ENCODE measurements around the gene IL25. TPM values are rescaled to one million over a fixed set of nuclear protein-coding genes. Genes with fewer than 3 reads are reported as not detected.
"Not testable (repeated sequence)": the region's sequence is repeated elsewhere in the genome, so short reads cannot be mapped to it uniquely, and the experiment has no call there.

The IL25 gene
- total RNA-seq, 1 experiment from 2014 or later: not detected

DNA sequence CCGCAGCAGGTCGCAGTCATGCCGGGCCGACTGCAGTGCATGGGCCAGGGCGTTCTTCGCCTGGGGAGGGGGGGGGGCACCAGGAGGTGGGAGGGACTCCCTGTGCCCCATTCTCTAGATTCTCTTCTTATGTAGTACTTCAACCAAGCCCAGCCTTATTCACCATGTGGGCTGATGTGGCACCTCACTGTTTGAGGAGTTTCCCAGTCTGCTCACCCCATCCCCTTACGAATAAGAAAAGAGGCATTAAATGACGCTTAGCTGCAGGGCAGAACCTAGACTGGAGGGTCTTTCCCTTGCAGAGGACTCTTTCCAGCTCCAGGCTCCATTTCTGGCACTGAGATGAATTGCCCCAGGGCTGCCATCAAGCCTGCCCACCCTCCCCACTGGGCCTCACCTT lies 16.4 kb downstream of the IL25 start:
- DNase-seq (ENCODE audit: low read depth): no peak

DNA sequence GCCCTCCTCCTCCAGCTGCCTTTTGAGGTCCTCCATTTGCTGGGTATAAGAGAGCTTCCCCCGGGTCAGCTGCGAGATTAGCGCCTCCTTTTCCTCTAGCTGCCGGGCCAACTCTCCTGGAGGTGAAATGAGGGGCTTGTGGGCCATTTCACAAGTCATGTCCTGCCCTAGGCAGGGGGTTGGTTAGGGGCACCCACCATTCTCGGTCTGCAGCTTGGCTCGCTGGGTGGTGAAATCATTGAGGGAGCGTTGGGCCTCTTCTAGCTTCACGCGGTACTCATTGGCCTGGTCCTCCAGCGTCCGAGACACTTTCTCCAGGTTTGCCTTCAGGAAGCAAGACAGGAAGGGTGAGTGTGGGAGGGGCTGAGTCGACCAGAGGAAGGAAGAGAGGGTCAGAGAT lies 16.8 kb downstream of the IL25 start:
- DNase-seq (ENCODE audit: low read depth): no peak

DNA sequence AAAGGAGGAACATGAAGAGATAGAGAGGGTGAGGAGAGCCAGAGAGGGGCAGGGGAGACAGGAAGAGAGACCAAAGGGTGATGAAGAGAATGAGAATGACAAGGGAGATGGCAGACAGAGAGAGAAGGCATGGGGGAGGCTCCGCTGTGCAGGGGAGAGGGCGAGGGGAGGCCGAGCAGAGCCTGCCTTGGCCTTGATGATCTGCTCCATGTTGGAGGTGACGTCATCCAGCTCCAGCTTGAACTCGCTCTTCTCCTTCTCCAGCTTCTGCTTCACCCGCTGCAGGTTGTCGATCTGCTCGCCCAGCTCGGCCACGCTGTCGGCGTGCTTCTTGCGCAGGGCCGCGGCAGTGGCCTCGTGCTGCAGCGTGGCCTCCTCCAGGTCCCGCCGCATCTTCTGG lies 17.3 kb downstream of the IL25 start:
- not testable (repeated sequence) for DNase-seq (ENCODE audit: low read depth)

DNA sequence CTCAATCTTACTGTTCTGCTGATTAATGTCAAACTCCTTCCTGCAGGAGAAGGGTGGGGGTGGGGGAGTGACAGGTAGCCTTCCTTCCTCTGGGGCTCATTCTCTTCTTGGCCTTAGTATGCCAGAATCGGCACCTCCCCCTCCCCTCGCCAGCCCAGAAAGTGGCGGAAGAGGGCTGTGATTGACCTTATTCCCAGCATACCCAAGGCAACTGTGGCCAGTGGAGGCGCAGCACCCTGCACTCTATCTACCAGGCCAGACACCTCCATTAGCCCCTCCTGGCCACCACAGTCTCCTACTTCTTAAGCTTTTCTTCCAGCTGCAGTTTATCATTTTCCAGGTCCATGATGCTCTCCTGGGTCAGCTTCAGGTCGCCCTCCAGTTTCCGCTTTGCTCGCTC lies 20.0 kb downstream of the IL25 start:
- DNase-seq (ENCODE audit: low read depth): no peak

DNA sequence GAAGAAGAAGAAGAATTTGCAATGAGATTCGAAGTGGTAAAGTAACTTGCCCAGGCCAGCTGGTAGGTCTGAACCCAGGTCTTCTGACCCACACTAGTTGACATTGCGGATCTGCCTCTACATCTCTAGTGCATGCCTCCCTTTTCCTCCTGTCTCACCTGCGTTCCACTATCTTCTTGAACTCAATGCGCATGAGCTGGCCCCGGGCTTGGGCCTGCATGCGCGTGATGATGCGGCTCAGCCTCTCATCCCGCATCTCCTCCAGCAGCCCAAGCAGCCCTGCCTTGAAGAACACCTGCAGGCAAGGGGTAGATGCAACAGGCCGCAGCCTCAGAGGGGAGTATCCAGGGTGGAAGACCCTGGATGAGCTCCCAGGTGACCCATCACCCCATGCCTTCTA lies 23.5 kb downstream of the IL25 start:
- no peak for DNase-seq (ENCODE audit: low read depth)

DNA sequence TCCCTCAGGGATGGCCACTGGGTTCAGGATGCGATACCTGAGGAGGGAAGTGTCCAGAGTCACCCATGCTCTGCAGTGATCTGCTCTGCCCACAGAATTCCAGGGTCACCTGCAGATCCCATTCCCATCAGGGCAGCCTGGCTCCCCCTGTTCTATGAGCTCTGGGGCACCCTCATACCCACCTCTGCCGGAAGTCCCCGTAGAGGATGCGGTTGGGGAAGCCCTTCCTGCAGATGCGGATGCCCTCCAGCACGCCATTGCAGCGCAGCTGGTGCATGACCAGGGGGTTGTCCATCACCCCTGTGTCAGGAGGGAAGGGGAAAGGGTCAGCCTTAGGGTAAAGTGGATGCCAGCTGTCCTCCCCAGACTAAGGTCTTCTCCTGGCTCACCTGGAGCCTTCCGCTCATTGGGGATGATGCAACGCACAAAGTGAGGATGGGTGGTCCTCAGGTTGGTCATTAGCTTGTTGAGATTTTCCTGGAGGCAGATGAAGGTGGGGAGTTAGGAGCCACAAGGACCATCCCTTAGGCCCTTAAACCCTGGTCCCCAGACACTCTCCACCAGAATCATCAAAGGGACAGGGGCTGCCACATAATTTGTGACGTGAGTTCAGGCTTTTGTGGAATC lies 24.3 kb downstream of the IL25 start:
- DNase-seq (ENCODE audit: low read depth): no peak

DNA sequence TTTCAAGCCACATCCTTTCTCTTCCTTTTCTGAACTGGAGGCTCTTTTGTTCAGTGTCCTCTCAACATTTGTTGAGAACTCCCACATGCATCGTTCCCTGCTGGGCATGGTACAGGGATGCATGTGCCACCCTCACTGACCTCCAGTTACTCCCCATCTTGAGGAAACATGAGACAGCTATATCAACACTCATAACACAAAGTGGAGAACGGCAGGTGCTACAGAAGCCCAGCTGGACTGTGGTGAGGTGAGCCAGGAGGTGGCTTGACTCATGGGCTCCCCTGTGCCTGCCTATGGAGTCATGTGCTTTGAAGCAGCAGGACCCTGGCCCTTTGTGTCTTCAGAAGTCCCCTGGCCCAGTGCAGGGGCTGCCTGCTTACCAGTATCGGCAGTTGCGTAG lies 25.7 kb downstream of the IL25 start:
- DNase-seq (ENCODE audit: low read depth): no peak

DNA sequence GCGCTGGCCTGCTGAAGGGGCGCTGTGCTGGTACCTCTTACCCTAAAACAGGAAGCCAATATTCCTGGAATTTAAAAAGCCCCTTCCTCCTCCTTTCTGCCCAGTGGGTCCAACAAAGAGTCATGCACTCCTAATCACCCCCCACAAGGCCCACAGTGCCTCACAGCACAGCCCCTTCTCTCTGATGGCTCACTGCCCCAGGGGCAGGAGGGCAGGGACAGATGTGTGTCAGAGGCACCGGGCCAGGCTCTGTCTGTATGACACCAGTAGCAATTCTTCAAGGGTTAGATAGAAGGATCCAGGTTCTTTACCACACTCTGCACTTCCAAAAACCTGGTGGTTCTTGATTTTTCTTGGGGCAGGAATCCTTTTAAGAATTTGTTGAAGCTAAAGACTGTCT lies 26.5 kb downstream of the IL25 start:
- DNase-seq (ENCODE audit: low read depth): no peak

DNA sequence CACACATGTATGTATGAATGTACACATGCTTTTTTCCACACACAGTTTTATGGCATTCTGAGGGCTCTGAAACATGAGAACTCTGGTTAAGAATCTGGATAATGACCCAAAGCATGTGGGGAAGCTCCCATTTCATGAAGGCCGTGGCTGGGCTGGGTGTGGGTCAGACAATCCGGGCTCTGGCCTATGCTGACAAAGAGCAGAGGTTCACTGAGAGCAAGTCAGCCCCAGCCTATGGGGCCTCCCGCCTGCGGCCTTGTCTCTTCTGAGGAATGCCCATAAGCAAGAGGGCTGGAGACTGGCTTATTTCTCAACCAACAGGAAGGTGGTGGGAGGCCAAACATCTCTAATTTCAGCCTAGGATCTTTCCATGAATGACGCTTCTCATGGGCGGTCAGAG lies 27.0 kb downstream of the IL25 start:
- no peak for DNase-seq (ENCODE audit: low read depth)

DNA sequence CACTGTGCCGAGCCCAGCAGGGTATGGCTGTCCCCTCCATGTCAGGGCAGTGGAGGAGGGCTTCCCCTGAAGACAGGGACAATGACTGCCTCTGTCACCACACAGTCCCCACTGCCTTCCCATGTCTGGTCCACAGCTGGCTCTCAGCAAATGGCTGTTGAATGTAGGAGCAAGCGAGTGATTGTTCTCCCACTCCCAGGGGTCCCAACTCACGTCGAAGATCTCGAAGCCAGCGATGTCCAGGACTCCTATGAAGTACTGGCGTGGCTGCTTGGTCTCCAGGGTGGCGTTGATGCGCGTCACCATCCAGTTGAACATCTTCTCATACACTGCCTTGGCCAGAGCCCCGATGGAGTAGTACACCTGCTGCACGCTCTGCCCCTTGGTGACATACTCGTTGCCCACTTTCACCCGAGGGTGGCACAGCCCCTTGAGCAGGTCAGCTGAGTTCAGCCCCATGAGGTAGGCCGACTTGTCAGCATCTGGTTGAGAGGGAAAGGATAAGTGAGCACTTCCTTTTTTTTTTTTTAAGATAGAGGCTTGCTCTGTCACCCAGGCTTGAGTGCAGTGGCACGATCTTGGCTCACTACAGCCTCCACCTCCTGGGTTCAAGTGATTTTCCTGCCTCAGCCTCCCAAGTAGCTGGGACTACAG lies 28.0 kb downstream of the IL25 start:
- DNase-seq (ENCODE audit: low read depth): not testable (repeated sequence)

DNA sequence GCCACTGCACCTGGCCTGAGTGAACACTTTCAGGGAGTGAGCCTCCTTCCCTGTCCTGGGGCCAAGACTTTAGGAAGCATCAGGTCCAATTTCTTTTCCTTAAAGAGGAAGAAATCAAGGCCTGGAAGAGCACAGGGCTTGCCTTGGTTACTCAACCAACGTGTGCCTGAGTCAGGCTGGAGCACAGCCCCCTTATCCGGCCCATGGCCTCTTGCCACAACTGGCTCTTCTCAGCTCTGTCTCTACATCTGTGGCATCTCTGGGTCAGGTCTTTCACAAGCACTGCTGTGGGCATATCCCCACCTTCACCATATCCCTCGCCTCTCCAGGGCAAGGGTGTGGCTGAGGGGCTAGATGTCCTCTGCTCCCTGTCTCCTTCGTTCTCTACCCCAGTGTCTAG lies 28.7 kb downstream of the IL25 start:
- no peak for DNase-seq (ENCODE audit: low read depth)

DNA sequence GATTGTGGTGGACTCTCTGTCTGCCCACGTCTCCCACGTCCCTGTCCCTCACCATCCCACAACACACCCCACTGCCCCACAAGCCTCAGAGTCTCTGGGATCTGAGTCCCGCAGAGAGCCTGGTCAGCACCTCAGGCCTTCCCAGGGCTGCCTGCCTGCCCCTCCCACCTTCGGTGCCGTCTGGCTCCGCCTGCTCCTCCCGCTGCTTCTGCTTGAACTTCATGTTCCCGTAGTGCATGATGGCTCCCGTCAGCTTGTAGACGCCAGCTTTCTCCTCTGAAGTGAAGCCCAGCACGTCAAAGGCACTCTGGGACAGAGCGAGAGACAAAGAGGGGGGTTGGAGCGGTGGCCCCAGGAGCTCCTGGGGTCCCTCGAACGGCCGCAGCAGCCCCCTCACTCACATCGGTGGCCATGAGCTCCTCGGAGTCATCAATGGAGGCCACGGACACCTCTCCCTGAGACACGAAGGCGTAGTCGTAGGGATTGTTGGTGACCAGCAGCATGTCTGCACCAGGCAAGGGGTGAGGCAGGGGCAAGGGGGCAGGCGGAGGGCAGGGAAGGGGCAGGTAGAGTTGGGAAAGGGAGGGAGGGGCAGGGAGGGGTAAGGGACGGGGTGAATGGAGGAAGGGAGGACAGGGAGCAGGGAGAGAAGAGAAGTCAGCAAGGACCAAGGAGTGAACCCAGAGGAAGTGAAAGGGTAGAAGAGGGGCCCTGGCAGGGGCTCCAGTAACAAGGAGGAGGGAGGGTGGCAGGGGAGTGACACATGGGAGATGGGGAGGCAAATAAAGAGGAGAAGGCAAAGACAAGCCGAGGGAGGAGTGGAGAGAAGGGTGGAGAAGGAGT lies 29.9 kb downstream of the IL25 start:
- DNase-seq (ENCODE audit: low read depth): no peak

DNA sequence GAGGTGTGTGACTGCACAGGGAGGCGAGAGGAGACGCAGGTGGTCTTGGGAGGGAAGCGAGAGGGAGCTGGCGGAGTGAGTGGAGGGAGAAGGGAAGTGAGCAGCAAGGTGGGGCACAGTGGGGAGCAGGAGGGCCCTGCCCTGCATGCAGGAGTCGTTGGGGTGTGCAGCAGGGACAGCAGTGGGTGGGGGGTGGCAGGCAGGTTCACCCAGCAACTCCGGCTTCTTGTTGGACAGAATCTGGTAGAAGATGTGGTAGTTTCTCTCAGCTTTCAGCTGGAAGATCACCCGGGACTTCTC lies 30.5 kb downstream of the IL25 start:
- DNase-seq (ENCODE audit: low read depth): no peak

DNA sequence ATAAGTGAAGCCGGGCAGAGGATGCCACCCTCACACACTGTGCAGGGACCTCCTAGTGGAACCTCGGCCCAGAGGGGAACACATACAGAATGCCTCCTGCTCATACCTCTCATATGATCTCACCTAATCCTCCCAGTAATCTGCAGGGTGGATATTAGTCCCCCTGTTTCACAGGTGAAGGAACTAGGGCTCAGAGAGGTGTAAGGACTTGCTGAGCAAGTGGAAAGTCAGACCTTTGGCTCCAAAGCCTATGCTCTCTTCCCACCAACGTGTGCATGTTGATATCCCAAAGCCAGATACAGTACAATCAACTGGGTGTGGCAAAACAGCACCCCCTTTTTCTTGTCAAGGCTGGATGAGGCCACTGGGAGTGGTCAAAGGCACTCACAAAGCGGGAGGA lies 31.3 kb downstream of the IL25 start:
- DNase-seq (ENCODE audit: low read depth): no peak

DNA sequence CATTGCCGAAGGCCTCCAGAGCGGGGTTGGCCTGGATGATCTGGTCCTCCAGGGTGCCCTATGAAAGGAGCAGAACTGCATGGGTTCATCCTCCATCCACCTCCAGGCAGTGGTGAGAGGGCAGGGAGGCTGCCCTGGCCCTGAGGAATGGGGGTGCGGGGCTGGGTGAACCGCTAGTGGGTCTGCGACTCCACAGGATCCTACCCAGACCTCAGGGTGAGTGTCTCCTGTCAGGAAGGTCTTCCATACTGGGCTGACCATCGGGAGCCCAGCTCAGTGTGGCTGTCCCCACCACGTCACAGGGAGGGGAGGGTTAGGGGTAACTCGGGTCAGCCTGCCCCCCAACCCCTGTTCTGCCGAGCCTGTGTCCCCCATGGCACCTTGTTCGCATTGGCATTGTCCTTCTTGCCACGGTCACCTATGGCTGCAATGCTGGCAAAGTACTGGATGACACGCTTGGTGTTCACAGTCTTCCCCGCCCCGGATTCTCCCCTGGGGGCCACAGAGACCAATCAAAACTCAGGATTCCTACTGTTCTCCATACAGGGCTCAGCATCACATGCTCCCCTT lies 31.8 kb downstream of the IL25 start:
- DNase-seq (ENCODE audit: low read depth): no peak

DNA sequence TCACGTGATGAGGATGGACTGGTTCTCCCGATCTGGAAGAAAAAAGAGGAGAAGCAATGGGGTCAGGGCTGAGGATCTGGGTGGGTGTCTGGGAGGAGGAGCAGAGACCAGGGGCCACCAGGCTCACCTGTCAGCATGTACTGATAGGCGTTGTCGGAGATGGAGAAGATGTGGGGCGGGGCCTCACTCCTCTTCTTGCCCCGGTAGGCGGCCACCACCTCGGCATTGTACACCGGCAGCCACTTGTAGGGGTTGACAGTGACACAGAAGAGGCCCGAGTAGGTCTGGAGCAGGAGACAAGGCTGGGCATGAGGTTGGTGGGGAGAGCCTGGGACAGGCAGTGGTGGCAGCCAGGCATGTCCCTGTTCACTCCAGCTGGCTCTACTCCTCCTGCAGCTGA lies 32.5 kb downstream of the IL25 start:
- DNase-seq (ENCODE audit: low read depth): no peak

DNA sequence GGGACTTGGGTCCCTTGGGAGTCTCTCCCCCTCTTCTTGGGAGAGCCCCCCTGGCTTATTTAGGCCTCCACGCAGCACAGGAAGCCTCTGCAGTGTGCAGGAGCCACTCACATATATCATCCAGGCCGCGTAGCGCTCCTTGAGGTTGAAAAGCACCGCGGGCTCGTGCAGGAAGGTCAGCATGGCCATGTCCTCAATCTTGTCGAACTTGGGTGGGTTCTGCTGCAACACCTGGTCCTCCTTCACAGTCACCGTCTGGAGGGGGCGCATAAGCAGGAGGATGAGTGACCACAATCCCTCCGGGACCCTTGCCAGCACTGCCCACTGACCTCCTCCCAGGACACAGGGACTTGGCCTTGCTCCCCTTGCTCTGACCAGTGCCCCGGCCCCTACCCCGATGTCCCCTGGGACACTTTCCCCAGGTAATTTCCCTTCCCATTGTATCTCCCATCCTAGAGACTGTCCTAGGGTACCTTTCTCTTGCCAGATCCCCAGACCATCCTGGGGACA lies 33.0 kb downstream of the IL25 start:
- DNase-seq (ENCODE audit: low read depth): no peak

DNA sequence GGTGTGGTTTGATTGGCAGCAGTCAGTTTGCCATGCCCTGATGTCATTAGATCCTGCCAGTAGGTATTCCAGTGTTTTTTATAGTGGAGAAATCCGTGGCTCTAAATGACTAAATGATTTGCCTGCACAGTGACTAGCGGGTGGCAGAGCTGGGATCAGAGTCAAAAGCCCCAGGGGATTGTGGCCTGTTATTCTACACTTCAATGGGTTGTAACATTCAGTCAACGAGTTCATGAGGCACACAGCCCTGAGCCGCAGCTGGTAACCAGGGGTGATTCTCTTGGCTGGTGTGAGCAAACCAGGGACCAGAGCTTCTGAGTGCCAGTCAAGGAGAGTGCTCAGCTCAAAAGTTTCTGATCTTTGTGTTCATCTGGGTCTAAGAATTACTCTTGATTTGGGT lies 33.6 kb downstream of the IL25 start:
- DNase-seq (ENCODE audit: low read depth): peak; percentile 2

DNA sequence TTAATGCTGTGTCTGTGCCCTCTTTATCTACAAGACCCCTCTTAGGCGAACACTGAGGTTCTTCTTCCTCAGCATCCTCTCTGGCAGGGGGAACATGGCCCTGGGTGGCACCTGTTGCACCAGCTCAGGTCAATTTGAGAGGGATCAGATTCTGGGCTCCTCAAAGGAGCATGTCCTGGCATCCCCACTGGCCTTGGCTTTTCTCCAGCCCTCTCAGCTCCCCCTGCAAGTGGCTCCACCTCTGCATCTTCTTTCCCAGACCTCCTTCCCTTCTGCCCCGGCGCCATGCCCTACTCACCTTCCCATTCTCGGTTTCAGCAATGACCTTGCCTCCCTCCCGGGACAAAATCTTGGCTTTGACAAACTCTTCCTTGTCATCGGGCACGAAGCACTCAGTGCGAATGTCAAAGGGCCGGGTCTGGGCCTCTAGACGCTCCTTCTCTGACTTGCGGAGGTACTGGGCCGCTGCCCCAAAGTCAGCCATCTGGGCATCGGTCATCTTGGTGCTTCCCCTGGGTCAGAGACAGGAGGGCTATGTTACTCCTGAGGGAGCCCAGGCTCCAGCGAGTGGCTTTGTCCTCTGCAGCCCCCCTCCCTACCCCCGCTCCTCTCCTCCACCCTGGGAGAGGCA lies 34.2 kb downstream of the IL25 start:
- no peak for DNase-seq (ENCODE audit: low read depth)

DNA sequence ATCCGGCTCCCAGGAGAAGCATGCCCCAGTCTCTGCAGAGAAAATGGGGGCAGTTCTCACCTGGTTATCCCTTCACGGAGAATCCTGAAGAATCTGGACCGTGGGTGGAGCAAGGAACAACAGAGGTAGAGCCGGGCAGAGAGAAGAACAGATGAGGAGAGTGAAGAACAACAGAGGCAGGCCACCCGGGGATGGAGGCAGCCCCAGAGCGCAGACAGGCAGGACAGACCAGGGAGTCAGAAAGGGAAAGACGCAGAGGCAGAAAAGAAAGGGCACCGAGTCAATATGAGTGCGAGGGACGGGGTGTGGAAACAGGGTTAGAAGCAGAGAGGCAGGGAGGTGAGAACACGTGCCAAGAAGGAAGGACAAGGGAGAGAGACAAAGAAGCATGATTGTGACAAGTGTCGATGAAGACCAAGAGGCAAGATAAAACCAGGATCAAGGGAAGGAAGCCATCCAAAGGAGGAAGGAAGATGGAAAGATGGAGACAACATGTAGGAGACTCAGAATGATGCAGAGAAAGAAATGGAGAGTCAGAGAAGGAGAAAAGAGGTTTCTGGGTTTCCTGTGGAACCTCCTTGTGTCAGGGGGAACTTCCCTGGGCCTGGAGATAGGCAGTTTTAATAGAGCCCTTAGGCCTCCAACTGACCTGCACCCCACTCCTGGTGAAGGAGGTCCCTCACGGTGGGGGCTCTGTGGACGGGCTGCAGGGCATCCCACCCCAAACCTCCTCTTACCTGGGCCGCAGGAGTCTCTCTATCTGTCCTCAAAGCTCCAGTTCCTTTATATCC lies 35.1 kb downstream of the IL25 start, which contains the start of gene MYH6:
MYH6 (minus strand) TSS at position 758 of the 791 bp plus-strand sequence. CDS start 1,050 bp downstream, outside the sequence.
- DNase-seq (ENCODE audit: low read depth): no peak

DNA sequence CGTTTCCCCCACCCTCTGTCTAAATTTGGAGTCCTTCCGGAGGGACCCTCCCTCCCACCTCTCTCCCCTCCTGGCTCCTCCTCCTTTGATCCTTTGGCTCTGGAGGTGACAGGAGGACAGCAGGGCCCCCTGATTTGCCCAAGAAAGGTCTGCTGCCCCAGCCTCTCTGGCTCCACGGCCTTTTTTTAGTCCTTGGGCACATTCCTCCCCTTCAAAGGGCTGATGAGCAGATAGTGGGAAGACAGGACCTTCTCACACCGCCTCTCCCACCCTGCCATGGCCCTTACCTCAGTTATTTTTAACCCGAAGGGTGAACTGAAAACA lies 35.7 kb downstream of the IL25 start:
- no peak for DNase-seq (ENCODE audit: low read depth)
